ENCODE measurements around the gene CEP41.
A peak's percentile ranks its signal among the peaks of the same experiment; 100 is the strongest.

The CEP41 gene

DNA sequence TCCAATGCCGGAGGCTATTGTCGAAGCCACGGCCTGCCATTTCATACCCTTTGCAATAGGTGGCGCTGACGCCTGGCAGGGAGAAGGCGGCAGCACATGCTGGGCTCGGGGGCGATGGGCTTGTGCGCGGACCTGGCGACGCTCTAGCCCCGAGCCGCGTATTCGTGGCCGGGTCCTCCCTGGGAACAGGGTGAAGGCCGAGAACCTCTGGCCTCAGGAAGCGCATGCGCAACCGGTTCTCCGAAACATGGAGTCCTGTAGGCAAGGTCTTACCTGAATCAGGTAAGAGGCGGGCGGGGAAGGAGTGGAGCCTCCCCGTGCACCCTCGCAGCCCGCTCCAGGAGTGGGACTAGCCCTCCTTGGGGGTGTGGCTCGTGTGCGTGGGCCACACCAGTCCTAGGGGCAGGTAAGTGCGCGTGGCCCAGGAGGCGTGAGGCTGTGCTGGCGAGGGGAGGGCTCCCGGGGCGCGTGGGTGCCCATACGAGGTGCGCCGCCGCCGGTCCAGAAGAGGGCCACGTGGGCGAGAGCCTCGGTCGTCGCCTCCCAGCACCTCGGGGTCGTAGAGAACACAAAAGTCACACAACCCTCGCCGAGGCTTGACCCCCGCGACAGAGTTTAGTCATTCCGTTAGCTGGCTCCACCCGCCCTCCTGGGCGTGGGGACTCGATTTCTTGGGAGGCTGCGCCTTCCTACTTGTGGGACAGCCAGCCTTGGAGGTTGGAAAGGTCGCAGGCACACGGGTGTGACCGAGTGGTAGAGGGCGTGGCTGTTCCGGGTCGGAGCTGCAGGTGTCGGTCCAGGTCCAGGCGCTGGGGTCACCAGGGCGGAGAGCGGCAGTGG lies 45.5 kb upstream of the CEP41 start:
- peak; percentile 14 for DNase-seq
- H3K27ac ChIP-seq = no peak overlapping the region
- TF ChIP-seq, protein P1, sequence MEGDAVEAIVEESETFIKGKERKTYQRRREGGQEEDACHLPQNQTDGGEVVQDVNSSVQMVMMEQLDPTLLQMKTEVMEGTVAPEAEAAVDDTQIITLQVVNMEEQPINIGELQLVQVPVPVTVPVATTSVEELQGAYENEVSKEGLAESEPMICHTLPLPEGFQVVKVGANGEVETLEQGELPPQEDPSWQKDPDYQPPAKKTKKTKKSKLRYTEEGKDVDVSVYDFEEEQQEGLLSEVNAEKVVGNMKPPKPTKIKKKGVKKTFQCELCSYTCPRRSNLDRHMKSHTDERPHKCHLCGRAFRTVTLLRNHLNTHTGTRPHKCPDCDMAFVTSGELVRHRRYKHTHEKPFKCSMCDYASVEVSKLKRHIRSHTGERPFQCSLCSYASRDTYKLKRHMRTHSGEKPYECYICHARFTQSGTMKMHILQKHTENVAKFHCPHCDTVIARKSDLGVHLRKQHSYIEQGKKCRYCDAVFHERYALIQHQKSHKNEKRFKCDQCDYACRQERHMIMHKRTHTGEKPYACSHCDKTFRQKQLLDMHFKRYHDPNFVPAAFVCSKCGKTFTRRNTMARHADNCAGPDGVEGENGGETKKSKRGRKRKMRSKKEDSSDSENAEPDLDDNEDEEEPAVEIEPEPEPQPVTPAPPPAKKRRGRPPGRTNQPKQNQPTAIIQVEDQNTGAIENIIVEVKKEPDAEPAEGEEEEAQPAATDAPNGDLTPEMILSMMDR (IDR thresholded peaks at IDR 0.05; ENCODE audit: low read depth, low read length) = 0 out of 2 replicates have a peak, but pooled peaks have one; percentile 23
- no peaks in the 10 kb centered on the region for H3K9me3 ChIP-seq (ENCODE audit: severe bottlenecking)
- no peak overlapping the region for H3K4me3 ChIP-seq (ENCODE audit: low read depth, low read length)
- H3K27me3 ChIP-seq (ENCODE audit: insufficient read depth, low read depth, severe bottlenecking) = no peaks in the 10 kb centered on the region
- no peaks in the 10 kb centered on the region for H3K36me3 ChIP-seq

DNA sequence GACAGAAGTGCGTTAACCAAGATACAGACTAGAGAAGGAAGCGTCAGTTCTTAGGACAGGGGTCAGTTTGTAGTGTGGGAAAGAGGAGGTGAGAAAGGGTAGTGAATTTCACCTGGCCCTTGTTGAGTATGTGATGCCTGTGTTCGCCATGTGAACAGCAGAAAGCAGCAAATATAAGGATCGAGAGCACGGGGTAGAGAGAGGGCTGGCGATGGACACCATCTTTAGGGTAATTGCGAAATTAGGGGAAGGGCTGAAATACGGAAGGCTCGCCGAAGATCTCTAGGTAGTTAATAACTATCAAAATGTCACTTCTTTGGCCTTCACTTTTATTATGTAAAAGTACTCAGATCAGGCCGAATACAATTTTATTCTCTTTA lies 44.9 kb upstream of the CEP41 start:
- no peak for DNase-seq
- no peak overlapping the region for H3K27ac ChIP-seq
- no peak overlapping the region for H3K4me3 ChIP-seq (ENCODE audit: low read depth, low read length)
- H3K27me3 ChIP-seq (ENCODE audit: insufficient read depth, low read depth, severe bottlenecking) = no peaks in the 10 kb centered on the region
- no peaks in the 10 kb centered on the region for H3K9me3 ChIP-seq (ENCODE audit: severe bottlenecking)
- no peaks in the 10 kb centered on the region for H3K36me3 ChIP-seq
- TF ChIP-seq, protein P1 (IDR thresholded peaks at IDR 0.05; ENCODE audit: low read depth, low read length) = no peak

DNA sequence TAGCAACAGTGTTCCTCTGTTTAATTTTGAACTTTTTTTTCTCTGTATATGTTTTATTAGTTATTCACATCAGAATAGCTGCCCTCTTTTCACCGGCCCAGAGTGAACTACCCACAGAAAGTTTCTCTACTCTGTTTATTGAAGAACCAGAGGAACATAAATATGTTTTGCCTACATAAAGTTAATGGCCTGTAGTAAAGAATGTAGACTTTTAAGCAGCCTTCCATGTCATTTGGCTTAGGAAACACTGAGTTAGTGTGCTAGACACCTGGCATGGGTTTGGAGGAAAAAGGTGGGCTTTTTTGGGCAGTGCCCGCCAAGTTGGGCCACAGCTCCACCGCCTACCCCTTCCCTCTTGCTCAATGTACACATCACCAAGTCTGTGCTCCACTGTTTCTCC lies 42.2 kb upstream of the CEP41 start:
- H3K27ac ChIP-seq = no peak overlapping the region
- H3K9me3 ChIP-seq (ENCODE audit: severe bottlenecking) = peaks cover 2% of the 10 kb centered on the region
- H3K36me3 ChIP-seq = no peaks in the 10 kb centered on the region
- no peak for DNase-seq
- H3K27me3 ChIP-seq (ENCODE audit: insufficient read depth, low read depth, severe bottlenecking) = no peaks in the 10 kb centered on the region
- no peak overlapping the region for H3K4me3 ChIP-seq (ENCODE audit: low read depth, low read length)
- TF ChIP-seq, protein P1 (IDR thresholded peaks at IDR 0.05; ENCODE audit: low read depth, low read length) = no peak

- Histone ChIP-seq H3K27ac (no peak overlapping the region), H3K4me3 (ENCODE audit: low read depth, low read length) (no peak overlapping the region), H3K27me3 (ENCODE audit: insufficient read depth, low read depth, severe bottlenecking) (no peaks in the 10 kb centered on the region), H3K9me3 (ENCODE audit: severe bottlenecking) (peaks cover 5% of the 10 kb centered on the region), H3K36me3 (no peaks in the 10 kb centered on the region)
- no peak for DNase-seq
- TF ChIP-seq, protein P1 (IDR thresholded peaks at IDR 0.05; ENCODE audit: low read depth, low read length) = no peak
These were observed 41.1 kb upstream of the CEP41 start for GRCh38 chr7:130481898-130482297.

- DNase-seq = no peak
- H3K9me3 ChIP-seq (ENCODE audit: severe bottlenecking) = peaks cover 5% of the 10 kb centered on the region
- H3K36me3 ChIP-seq = no peaks in the 10 kb centered on the region
- TF ChIP-seq, protein P1 (IDR thresholded peaks at IDR 0.05; ENCODE audit: low read depth, low read length) = no peak
- H3K27me3 ChIP-seq (ENCODE audit: insufficient read depth, low read depth, severe bottlenecking) = no peaks in the 10 kb centered on the region
- H3K4me3 ChIP-seq (ENCODE audit: low read depth, low read length) = no peak overlapping the region
- H3K27ac ChIP-seq = no peak overlapping the region
These were observed 39.0 kb upstream of the CEP41 start for GRCh38 chr7:130479716-130480400.
